Nephron progenitor cell (in vitro differentiated cells): ENCODE data around the gene BEND7.

ENCODE experiments used
- DNase-seq: peaks from one replicate; pipeline ENCODE4 v3.0.0; 2021
- H3K27ac Mint-ChIP-seq: 2 replicates; pipeline ENCODE4 v1.8.0; 2021; ENCODE audit warnings: mild to moderate bottlenecking, moderate library complexity, mixed read lengths
- H3K27me3 Mint-ChIP-seq: 2 replicates; pipeline ENCODE4 v1.8.0; 2021; ENCODE audit warnings: mild to moderate bottlenecking, low read depth, mixed read lengths; ENCODE audit not compliant: poor library complexity
- H3K36me3 Mint-ChIP-seq: 2 replicates; pipeline ENCODE4 v1.8.0; 2021; ENCODE audit warnings: low read depth, mixed read lengths
- H3K4me1 Mint-ChIP-seq: 2 replicates; pipeline ENCODE4 v1.8.0; 2021; ENCODE audit warnings: mixed read lengths
- H3K4me3 Mint-ChIP-seq: 2 replicates; pipeline ENCODE4 v1.8.0; 2021; ENCODE audit warnings: mild to moderate bottlenecking, moderate library complexity, mixed read lengths
- H3K9me3 Mint-ChIP-seq: 2 replicates; pipeline ENCODE4 v1.8.0; 2021; ENCODE audit warnings: mild to moderate bottlenecking, moderate library complexity, mixed read lengths
- CTCF ChIP-seq: fragments of 200-600 bp; sonication (generic); IDR thresholded peaks from 2 replicates; pipeline ENCODE4 v1.5.0; 2021; ENCODE audit warnings: antibody characterized with exemption

The BEND7 gene

DNA sequence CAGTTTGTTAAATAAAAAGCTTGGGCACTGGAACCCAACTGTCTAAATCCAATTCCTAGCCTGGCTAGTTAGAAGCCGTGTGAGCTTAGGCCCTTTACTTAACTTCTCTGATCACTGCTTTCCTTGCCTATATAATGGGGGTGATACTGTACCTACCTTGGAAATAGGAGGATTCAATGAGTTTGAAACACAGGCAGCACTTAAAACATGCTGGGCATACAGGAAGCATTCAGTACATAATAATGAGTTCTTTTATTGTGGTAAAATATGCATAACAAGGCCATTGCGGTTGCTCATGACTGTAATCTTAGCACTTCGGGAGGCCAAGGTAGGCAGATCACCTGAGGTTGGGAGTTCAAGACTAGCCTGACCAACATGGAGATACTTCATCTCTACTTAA is 133.3 kb downstream of the BEND7 start:
- H3K4me3 Mint-ChIP-seq, result no peak overlapping the region
- no peak for TF ChIP-seq CTCF

GRCh38 chr10:13393640-13394039 is 135.2 kb downstream of the BEND7 start:
- H3K27ac Mint-ChIP-seq, result no peak overlapping the region
- no peak for DNase-seq
- peaks cover 4% of the 10 kb centered on the region for H3K4me1 Mint-ChIP-seq

More for the DNA sequence above, 133.3 kb downstream of the BEND7 start:
- Mint-ChIP-seq H3K36me3 (no peaks in the 10 kb centered on the region), H3K9me3 (peaks cover 23% of the 10 kb centered on the region), H3K27me3 (peaks cover 16% of the 10 kb centered on the region), H3K4me1 (peaks cover 1% of the 10 kb centered on the region), H3K27ac (no peak overlapping the region)
- no peak for DNase-seq

GRCh38 chr10:13392701-13393100 is 136.1 kb downstream of the BEND7 start:
- Mint-ChIP-seq H3K27me3 (peaks cover 16% of the 10 kb centered on the region), H3K4me1 (peaks cover 4% of the 10 kb centered on the region), H3K36me3 (no peaks in the 10 kb centered on the region), H3K4me3 (no peak overlapping the region), H3K27ac (no peak overlapping the region), H3K9me3 (peaks cover 4% of the 10 kb centered on the region)
- no peak for DNase-seq
- TF ChIP-seq CTCF, result no peak

More at GRCh38 chr10:13393640-13394039, 135.2 kb downstream of the BEND7 start:
- Mint-ChIP-seq H3K9me3 (peaks cover 4% of the 10 kb centered on the region), H3K27me3 (peaks cover 16% of the 10 kb centered on the region), H3K4me3 (no peak overlapping the region), H3K36me3 (no peaks in the 10 kb centered on the region)
- no peak for TF ChIP-seq CTCF
